Tongue (tissue), 2 donors: ENCODE results near the gene CPM. TPM values are rescaled to one million over a fixed set of nuclear protein-coding genes. Genes with fewer than 3 reads are reported as not detected.
A peak's percentile ranks its signal among the peaks of the same experiment; 100 is the strongest.
"Not testable (repeated sequence)": the region's sequence is repeated elsewhere in the genome, so short reads cannot be mapped to it uniquely, and the experiment has no call there.

ENCODE experiments used
- DNase-seq: peaks from one replicate; pipeline ENCODE4 v3.0.0-alpha.2; 2015
- total RNA-seq: library from RNA; depleted of rRNA; stranded (reverse); fragments of >200 nt; gene quantifications from one replicate; pipeline ENCODE4 v1.2.3, GENCODE V29; 2014

Gene CPM
- total RNA-seq, 1 donor from 2014 or later, result 26.2 TPM

GRCh38 chr12:68824597-68825250 lies 108.2 kb downstream of the CPM start:
- no peak for DNase-seq

- no peak for DNase-seq
Observed at GRCh38 chr12:68824131-68824530, 108.8 kb downstream of the CPM start.

GRCh38 chr12:68823696-68824095 lies 109.3 kb downstream of the CPM start:
- DNase-seq, result no peak

GRCh38 chr12:68821357-68822188 lies 111.4 kb downstream of the CPM start:
- DNase-seq, result no peak

- not testable (repeated sequence) for DNase-seq
Observed at GRCh38 chr12:68819481-68819880, 113.5 kb downstream of the CPM start.

- no peak for DNase-seq
Observed at GRCh38 chr12:68815928-68816800, 116.8 kb downstream of the CPM start.

GRCh38 chr12:68815232-68815927 lies 117.6 kb downstream of the CPM start:
- no peak for DNase-seq

- no peak for DNase-seq
Observed at GRCh38 chr12:68814490-68815231, 118.3 kb downstream of the CPM start.

GRCh38 chr12:68813242-68813593 lies 119.8 kb downstream of the CPM start:
- DNase-seq, result no peak

GRCh38 chr12:68812553-68813241 lies 120.3 kb downstream of the CPM start:
- no peak for DNase-seq

- DNase-seq, result not testable (repeated sequence)
Observed at GRCh38 chr12:68811573-68811972, 121.4 kb downstream of the CPM start.

- DNase-seq, result not testable (repeated sequence)
Observed at GRCh38 chr12:68810027-68810389, 123.0 kb downstream of the CPM start.

GRCh38 chr12:68809190-68810026 lies 123.6 kb downstream of the CPM start:
- no peak for DNase-seq

- peak; percentile 90 for DNase-seq
Observed at GRCh38 chr12:68808388-68809189, 124.4 kb downstream of the CPM start.

GRCh38 chr12:68807576-68808387 lies 125.2 kb downstream of the CPM start, which contains the start of gene MDM2:
MDM2 (plus strand) TSS chr12:68808177; CDS start chr12:68808478, 301 bp downstream.
- peak; percentile 97 for DNase-seq

- DNase-seq, result not testable (repeated sequence)
Observed at GRCh38 chr12:68807274-68807575, 125.7 kb downstream of the CPM start.

GRCh38 chr12:68806488-68807237 lies 126.3 kb downstream of the CPM start:
- no peak for DNase-seq
